ENCODE results near the gene FAM240B.

Gene FAM240B

GRCh38 chr9:38720083-38720745 is at the start of gene FAM240B:
Gene FAM240B (minus strand): TSS chr9:38720133. CDS start chr9:38703999, 16,134 bp downstream.
- FAIRE-seq: no peak

- no peak for FAIRE-seq
Observed at GRCh38 chr9:38768351-38768761, 48.4 kb upstream of the FAM240B start.

GRCh38 chr9:38765101-38765500 is 45.2 kb upstream of the FAM240B start:
- no peak for FAIRE-seq

GRCh38 chr9:38761999-38762398 is 42.1 kb upstream of the FAM240B start:
- no peak for FAIRE-seq

GRCh38 chr9:38761339-38761738 is 41.4 kb upstream of the FAM240B start:
- FAIRE-seq: no peak

GRCh38 chr9:38756702-38757101 is 36.8 kb upstream of the FAM240B start:
- no peak for FAIRE-seq

GRCh38 chr9:38747941-38748340 is 28.0 kb upstream of the FAM240B start:
- FAIRE-seq: no peak

GRCh38 chr9:38747067-38747466 is 27.1 kb upstream of the FAM240B start:
- no peak for FAIRE-seq

GRCh38 chr9:38746303-38746702 is 26.4 kb upstream of the FAM240B start:
- no peak for FAIRE-seq

- FAIRE-seq: no peak
Observed at GRCh38 chr9:38744484-38744883, 24.6 kb upstream of the FAM240B start.

- FAIRE-seq: no peak
Observed at GRCh38 chr9:38737246-38737645, 17.3 kb upstream of the FAM240B start.

GRCh38 chr9:38734831-38735230 is 14.9 kb upstream of the FAM240B start:
- no peak for FAIRE-seq

GRCh38 chr9:38733503-38733902 is 13.6 kb upstream of the FAM240B start:
- FAIRE-seq: no peak

- FAIRE-seq: no peak
Observed at GRCh38 chr9:38732885-38733284, 13.0 kb upstream of the FAM240B start.

GRCh38 chr9:38727497-38728001 is 7.6 kb upstream of the FAM240B start:
- FAIRE-seq: no peak

- no peak for FAIRE-seq
Observed at GRCh38 chr9:38724754-38725153, 4.8 kb upstream of the FAM240B start.

GRCh38 chr9:38718148-38718547 is 1.8 kb downstream of the FAM240B start:
- FAIRE-seq: no peak

GRCh38 chr9:38715684-38716083 is 4.2 kb downstream of the FAM240B start:
- FAIRE-seq: no peak

- no peak for FAIRE-seq
Observed at GRCh38 chr9:38713426-38713825, 6.5 kb downstream of the FAM240B start.

- FAIRE-seq: no peak
Observed at GRCh38 chr9:38708759-38709158, 11.2 kb downstream of the FAM240B start.

- no peak for FAIRE-seq
Observed at GRCh38 chr9:38707885-38708637, 11.9 kb downstream of the FAM240B start.

GRCh38 chr9:38706493-38706892 is 13.4 kb downstream of the FAM240B start:
- FAIRE-seq: no peak

GRCh38 chr9:38705917-38706316 is 14.0 kb downstream of the FAM240B start:
- FAIRE-seq: no peak

- FAIRE-seq: no peak
Observed at GRCh38 chr9:38700695-38701094, 19.2 kb downstream of the FAM240B start.

Data from A204.1 (cell line).